Ishikawa (cell line): Measurements from ENCODE around the gene PDZD2.
A peak's percentile ranks its signal among the peaks of the same experiment; 100 is the strongest.

Source experiments
- CEBPB ChIP-seq: IDR thresholded peaks from 2 replicates; pipeline ENCODE4 v1.6.1; 2012
- CREB1 ChIP-seq: IDR thresholded peaks from 2 replicates; pipeline ENCODE4 v1.6.1; 2012; ENCODE audit warnings: low read depth
- EGR1 ChIP-seq: IDR thresholded peaks from 2 replicates; pipeline ENCODE4 v1.6.1; 2012
- EP300 ChIP-seq: IDR thresholded peaks from 2 replicates; pipeline ENCODE4 v1.6.1; 2012; ENCODE audit warnings: borderline replicate concordance
- FOXM1 ChIP-seq: IDR thresholded peaks from 2 replicates; pipeline ENCODE4 v1.6.1; 2012; ENCODE audit warnings: low read depth, borderline replicate concordance
- NFIC ChIP-seq: IDR thresholded peaks from 2 replicates; pipeline ENCODE4 v1.6.1; 2012
- RAD21 ChIP-seq: IDR thresholded peaks from 2 replicates; pipeline ENCODE4 v1.6.1; 2012; ENCODE audit warnings: low read depth
- TAF1 ChIP-seq: IDR thresholded peaks from 2 replicates; pipeline ENCODE4 v1.6.1; 2012; ENCODE audit warnings: low read depth, mild to moderate bottlenecking
- TCF12 ChIP-seq: IDR thresholded peaks from 2 replicates; pipeline ENCODE4 v1.6.1; 2012; ENCODE audit warnings: low read depth
- TEAD4 ChIP-seq: IDR thresholded peaks from 2 replicates; pipeline ENCODE4 v1.6.1; 2012
- YY1 ChIP-seq: IDR thresholded peaks from 2 replicates; pipeline ENCODE4 v1.6.1; 2012; ENCODE audit warnings: low read depth
- ZBTB7A ChIP-seq: IDR thresholded peaks from 2 replicates; pipeline ENCODE4 v1.6.1; 2012; ENCODE audit warnings: low read depth
- TF ChIP-seq, protein P1 (sequence below): IDR thresholded peaks from 2 replicates; pipeline ENCODE4 v1.6.1; 2012
- TF ChIP-seq, protein P2 (sequence below): IDR thresholded peaks from 2 replicates; pipeline ENCODE4 v1.6.1; 2012
- TF ChIP-seq, protein P3 (sequence below): IDR thresholded peaks from 2 replicates; pipeline ENCODE4 v1.6.1; 2012; ENCODE audit warnings: low read depth, mild to moderate bottlenecking

Gene PDZD2

DNA sequence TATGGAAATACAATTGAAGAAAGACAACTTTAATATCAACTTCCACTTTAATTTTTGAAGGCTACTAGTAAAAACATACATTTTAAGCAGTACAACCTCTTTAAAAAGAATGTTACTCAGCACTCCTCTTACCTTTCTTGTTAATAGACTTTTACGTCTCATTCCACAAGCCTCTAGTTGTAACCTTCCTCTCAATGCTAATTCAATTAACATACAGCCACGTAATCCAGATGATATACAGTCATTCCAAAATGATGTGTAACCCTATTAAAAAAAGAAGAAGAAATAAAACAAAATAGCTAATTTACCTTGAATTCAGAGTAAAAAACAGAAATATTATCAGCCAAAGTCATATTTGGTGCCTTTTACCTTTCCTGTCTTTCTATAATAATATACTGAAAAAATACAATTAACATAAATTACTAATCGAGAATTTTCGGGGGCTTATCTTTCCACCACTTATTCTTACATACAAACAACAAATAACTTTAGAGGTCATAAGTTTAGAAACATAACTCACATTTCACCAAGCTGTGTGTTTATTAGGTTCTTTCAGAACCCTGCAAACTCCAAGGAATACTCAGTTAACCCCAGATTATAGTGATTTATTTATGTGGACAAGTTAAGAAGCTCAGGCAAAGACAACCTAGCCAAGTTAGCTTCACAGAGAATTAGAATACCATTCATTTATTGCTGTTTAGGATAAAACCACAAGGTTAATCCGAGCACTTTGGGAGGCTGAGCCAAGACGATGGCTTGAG is 504.9 kb downstream of the PDZD2 start:
- TF ChIP-seq, protein P1, sequence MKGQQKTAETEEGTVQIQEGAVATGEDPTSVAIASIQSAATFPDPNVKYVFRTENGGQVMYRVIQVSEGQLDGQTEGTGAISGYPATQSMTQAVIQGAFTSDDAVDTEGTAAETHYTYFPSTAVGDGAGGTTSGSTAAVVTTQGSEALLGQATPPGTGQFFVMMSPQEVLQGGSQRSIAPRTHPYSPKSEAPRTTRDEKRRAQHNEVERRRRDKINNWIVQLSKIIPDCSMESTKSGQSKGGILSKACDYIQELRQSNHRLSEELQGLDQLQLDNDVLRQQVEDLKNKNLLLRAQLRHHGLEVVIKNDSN, result no peak
- TF ChIP-seq CEBPB, result no peak
- no peak for TF ChIP-seq ZBTB7A
- no peak for TF ChIP-seq TAF1
- TF ChIP-seq, protein P2, sequence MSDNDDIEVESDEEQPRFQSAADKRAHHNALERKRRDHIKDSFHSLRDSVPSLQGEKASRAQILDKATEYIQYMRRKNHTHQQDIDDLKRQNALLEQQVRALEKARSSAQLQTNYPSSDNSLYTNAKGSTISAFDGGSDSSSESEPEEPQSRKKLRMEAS, result no peak
- no peak for TF ChIP-seq NFIC
- no peak for TF ChIP-seq CREB1
- TF ChIP-seq RAD21, result no peak
- no peak for TF ChIP-seq EP300
- no peak for TF ChIP-seq TCF12
- no peak for TF ChIP-seq TEAD4
- TF ChIP-seq FOXM1, result no peak
- TF ChIP-seq EGR1, result no peak
- TF ChIP-seq, protein P3, sequence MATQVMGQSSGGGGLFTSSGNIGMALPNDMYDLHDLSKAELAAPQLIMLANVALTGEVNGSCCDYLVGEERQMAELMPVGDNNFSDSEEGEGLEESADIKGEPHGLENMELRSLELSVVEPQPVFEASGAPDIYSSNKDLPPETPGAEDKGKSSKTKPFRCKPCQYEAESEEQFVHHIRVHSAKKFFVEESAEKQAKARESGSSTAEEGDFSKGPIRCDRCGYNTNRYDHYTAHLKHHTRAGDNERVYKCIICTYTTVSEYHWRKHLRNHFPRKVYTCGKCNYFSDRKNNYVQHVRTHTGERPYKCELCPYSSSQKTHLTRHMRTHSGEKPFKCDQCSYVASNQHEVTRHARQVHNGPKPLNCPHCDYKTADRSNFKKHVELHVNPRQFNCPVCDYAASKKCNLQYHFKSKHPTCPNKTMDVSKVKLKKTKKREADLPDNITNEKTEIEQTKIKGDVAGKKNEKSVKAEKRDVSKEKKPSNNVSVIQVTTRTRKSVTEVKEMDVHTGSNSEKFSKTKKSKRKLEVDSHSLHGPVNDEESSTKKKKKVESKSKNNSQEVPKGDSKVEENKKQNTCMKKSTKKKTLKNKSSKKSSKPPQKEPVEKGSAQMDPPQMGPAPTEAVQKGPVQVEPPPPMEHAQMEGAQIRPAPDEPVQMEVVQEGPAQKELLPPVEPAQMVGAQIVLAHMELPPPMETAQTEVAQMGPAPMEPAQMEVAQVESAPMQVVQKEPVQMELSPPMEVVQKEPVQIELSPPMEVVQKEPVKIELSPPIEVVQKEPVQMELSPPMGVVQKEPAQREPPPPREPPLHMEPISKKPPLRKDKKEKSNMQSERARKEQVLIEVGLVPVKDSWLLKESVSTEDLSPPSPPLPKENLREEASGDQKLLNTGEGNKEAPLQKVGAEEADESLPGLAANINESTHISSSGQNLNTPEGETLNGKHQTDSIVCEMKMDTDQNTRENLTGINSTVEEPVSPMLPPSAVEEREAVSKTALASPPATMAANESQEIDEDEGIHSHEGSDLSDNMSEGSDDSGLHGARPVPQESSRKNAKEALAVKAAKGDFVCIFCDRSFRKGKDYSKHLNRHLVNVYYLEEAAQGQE, result no peak
- no peak for TF ChIP-seq YY1

DNA sequence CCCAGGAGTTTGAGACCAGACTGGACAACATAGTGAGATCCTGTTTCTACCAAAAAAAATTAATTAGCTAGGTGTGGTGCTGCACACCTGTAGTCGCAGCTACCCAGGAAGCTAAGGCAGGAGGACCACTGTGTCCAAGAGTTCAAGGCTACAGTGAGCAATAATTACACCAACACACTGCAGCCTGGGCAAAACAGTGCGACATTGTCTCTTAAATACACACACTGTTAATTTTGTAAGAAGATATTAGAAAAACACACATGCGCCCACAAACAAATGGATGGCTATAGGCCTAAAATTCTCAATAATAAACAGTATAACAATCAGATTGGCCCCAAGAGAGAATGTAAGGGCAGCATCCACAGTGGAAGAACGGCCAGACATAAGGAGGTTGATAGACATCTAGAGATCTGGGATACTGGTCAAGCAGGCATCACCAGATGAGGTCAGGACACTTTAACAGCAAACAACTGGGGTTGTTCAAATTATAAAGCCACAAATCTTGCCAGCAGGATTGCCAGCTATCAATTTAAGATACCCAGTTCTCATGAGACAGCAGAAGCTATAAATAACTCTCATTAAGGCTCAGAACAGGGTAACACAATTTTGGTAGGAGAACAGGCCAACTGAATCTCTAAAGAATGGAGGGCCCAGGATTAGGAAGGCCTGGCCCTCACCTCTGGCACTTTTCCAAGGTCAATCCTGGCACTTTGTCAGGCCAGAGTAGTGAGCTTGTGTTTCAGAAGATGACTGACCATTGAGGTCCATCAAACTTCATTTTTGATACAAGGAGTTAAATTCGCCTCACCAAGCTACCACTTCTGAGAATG is 505.7 kb downstream of the PDZD2 start:
- TF ChIP-seq NFIC, result peak; percentile 40; the same call in 1 of the 2 replicates
- TF ChIP-seq TAF1, result no peak
- no peak for TF ChIP-seq EP300
- TF ChIP-seq FOXM1, result no peak
- TF ChIP-seq, protein P3, result no peak
- no peak for TF ChIP-seq TCF12
- no peak for TF ChIP-seq YY1
- no peak for TF ChIP-seq CREB1
- TF ChIP-seq RAD21, result no peak

DNA sequence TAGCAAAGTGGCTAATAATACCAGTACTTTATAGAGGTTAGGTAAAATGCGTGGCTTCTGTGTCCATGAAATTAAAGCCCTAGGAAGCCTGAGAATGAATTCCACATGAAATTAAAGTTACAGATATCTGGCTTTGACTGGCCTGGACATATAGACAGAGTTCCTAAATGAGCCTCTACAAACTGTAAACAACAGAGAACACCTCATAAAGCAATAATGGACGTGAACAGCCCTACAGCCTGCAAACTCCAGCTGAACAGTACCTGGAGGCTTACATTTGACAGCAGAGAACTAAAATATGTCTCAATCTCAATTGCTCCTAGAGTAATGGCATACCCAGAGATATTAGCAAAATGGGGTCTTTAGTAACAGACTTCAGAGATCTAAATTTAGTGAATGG is 506.4 kb downstream of the PDZD2 start:
- TF ChIP-seq TCF12 (no peak), FOXM1 (no peak), RAD21 (no peak), CEBPB (no peak), EGR1 (no peak), TEAD4 (no peak), YY1 (no peak)
- TF ChIP-seq, protein P3, result no peak
- TF ChIP-seq, protein P1, result no peak

DNA sequence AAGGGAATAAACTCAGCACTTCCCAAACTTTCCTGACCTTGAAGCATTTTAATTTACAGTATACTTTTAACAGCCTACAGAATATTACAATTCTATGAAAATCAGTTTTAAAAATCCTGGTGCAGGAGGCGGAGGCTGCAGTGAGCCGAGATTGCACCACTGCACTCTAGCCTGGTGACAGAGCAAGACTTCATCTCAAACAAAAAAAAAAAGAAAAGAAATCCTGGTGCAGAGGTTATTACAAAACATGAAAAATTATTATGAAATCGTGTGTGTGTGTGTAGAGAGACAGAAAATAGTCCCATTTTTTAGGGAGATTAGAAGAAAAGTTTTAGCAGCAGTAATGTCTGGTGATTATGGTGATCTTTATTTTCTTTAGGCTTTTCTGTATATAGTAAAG is 508.3 kb downstream of the PDZD2 start:
- TF ChIP-seq RAD21, result no peak

DNA sequence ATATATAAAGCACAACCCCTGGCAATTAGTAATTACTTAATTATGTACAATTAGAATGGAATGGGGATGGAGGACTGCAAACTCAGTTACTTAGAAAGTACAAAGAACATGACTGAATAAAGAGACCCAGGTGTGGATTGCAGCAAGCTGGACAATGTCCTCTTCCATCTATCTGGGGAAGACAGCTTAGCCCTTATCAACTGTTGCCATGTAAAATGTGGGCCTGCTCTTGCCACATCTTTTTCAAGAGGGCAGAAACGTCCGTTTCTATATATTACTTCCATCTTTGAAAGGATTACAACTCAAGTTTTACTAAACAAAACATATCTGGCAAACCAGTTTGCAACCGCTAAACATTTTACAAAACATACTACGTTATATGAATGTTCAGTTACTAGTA is 509.0 kb downstream of the PDZD2 start:
- no peak for TF ChIP-seq EP300
- TF ChIP-seq NFIC, result no peak
- no peak for TF ChIP-seq ZBTB7A
- TF ChIP-seq CREB1, result no peak
- TF ChIP-seq RAD21, result no peak
- TF ChIP-seq, protein P3, result no peak
- TF ChIP-seq EGR1, result no peak
- no peak for TF ChIP-seq FOXM1
- no peak for TF ChIP-seq TAF1
- TF ChIP-seq, protein P2, result no peak
- TF ChIP-seq, protein P1, result no peak
- no peak for TF ChIP-seq YY1
- TF ChIP-seq TCF12, result no peak
- TF ChIP-seq CEBPB, result no peak
- no peak for TF ChIP-seq TEAD4
